B cell (primary cell): ENCODE data around the gene PARD3.

ENCODE experiments used
- EZH2 ChIP-seq: IDR thresholded peaks from 2 replicates; pipeline ENCODE4 v1.6.1; 2012; ENCODE audit warnings: borderline replicate concordance, low read depth, mild to moderate bottlenecking, moderate library complexity, low read length; ENCODE audit not compliant: insufficient read depth, poor library complexity, severe bottlenecking
- TF ChIP-seq, protein P1 (sequence below): fragments of 200-600 bp; IDR thresholded peaks from one replicate; pipeline ENCODE4 v1.8.0; 2022; ENCODE audit warnings: antibody characterized with exemption, mild to moderate bottlenecking

DNA sequence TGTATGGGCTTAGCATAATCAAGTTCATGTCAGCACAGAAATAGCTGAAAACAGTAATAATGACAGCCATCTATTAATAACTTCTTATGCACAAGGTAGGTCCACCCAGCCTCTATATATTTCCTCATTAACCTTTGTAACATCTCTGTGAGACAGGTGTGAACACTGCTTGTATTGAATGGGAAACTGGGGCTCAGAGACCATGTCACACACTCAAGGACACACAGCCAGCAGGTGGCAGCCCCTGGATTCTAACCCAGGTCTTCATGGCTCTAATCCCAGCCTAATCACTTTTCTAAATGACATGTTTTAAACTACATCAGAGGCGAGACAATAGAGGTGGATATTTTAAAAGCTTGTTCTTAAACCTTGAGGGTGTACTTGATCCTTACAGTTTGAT, 591.4 kb downstream of the PARD3 start:
- TF ChIP-seq, protein P1, sequence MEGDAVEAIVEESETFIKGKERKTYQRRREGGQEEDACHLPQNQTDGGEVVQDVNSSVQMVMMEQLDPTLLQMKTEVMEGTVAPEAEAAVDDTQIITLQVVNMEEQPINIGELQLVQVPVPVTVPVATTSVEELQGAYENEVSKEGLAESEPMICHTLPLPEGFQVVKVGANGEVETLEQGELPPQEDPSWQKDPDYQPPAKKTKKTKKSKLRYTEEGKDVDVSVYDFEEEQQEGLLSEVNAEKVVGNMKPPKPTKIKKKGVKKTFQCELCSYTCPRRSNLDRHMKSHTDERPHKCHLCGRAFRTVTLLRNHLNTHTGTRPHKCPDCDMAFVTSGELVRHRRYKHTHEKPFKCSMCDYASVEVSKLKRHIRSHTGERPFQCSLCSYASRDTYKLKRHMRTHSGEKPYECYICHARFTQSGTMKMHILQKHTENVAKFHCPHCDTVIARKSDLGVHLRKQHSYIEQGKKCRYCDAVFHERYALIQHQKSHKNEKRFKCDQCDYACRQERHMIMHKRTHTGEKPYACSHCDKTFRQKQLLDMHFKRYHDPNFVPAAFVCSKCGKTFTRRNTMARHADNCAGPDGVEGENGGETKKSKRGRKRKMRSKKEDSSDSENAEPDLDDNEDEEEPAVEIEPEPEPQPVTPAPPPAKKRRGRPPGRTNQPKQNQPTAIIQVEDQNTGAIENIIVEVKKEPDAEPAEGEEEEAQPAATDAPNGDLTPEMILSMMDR, result no peak
- TF ChIP-seq EZH2, result no peak
